SH-SY5Y (cell line): ENCODE results near the gene TGIF1.

ENCODE experiments used
- GATA2 ChIP-seq: IDR thresholded peaks from 2 replicates; pipeline ENCODE4 v1.6.1; 2011; ENCODE audit warnings: mild to moderate bottlenecking, low read depth, low read length
- GATA3 ChIP-seq: IDR thresholded peaks from 2 replicates; pipeline ENCODE4 v1.6.1; 2011; ENCODE audit warnings: low read depth, mild to moderate bottlenecking, low read length, moderate library complexity

DNA sequence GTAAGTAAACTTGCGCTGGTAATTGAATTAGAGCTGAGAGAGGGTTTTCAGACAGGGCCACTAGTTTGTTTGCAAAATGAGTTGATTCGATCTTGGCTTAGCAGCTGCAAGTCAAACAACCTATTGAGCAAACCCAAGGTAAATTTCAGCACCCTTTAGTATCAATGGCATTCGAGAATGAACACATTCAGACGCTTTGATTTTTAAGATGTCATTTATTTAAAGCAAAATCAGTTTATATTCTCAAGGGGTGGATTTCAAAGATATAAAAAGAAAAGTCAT is 44.2 kb downstream of the TGIF1 start:
- TF ChIP-seq GATA3 (no peak), GATA2 (no peak)
